ENCODE measurements around the gene ACVR1C. TPM values are rescaled to one million over a fixed set of nuclear protein-coding genes. Genes with fewer than 3 reads are reported as not detected.

Gene ACVR1C
- total RNA-seq, 1 experiment from 2014 or later: 0.40 TPM

- no peaks in the 10 kb centered on the region for H3K79me2 ChIP-seq (ENCODE audit: low read length)
- ChIA-PET POLR2A (ENCODE audit: unreplicated experiment) (no interaction called here), CTCF (interaction anchor here (0.6 kb wide), 1 partner anchor 187 kb away, joined by 4 read pairs; no protein-coding TSS in a partner anchor)
- no peak overlapping the region for H3K27ac ChIP-seq (ENCODE audit: low read length)
- no peak overlapping the region for H3K9ac ChIP-seq (ENCODE audit: low read length)
- no peak for DNase-seq
- H3K9me2 ChIP-seq (replicated peaks; ENCODE audit: low read length): no peaks in the 10 kb centered on the region
- no peak overlapping the region for H3K4me3 ChIP-seq (ENCODE audit: low read length)
- H3K36me3 ChIP-seq (ENCODE audit: low read depth, low read length): no peaks in the 10 kb centered on the region
- H3K4me1 ChIP-seq (ENCODE audit: insufficient read depth, low read length): peaks cover 19% of the 10 kb centered on the region
- no peak overlapping the region for H3K4me2 ChIP-seq (ENCODE audit: low read length)
- no peak overlapping the region for H2AFZ ChIP-seq (ENCODE audit: low read length)
- no peaks in the 10 kb centered on the region for H3K9me3 ChIP-seq (ENCODE audit: low read length)
- no peaks in the 10 kb centered on the region for H3K27me3 ChIP-seq (ENCODE audit: low read length)
- TF ChIP-seq EZH2phosphoT487 (IDR thresholded peaks at IDR 0.05; ENCODE audit: borderline replicate concordance, low read length): no peak
- no peak for TF ChIP-seq EZH2 (IDR thresholded peaks at IDR 0.05; ENCODE audit: low read length, unreplicated experiment)
- no peak for TF ChIP-seq CTCF (conservative IDR thresholded peaks at IDR 0.05; ENCODE audit: low read depth, low read length)
- H3F3A ChIP-seq (ENCODE audit: low read length, unreplicated experiment): no peaks in the 10 kb centered on the region
- no peak for ATAC-seq
- intact Hi-C loops (cut with micrococcal nuclease): loop anchor here (5.0 to 10.0 kb wide), 3 partner anchors 163 to 285 kb away; partner anchors contain the start of gene ERMN
- BruUV-seq (replicated peaks): no TSS peak
- no peaks in the 10 kb centered on the region for H4K20me1 ChIP-seq (ENCODE audit: low read length)
Measured at GRCh38 chr2:157489983-157490382, 138.7 kb downstream of the ACVR1C start.

GRCh38 chr2:157488877-157489276 is 139.8 kb downstream of the ACVR1C start:
- intact Hi-C loops (cut with micrococcal nuclease): loop anchor here (5.0 kb wide), 2 partner anchors 162 to 187 kb away; partner anchors contain the start of gene ERMN
- ATAC-seq (peak; percentile 63), DNase-seq (peak; percentile 29)
- no TSS peak for BruUV-seq (replicated peaks)
- Histone ChIP-seq H3K4me2 (ENCODE audit: low read length) (no peak overlapping the region), H3K79me2 (ENCODE audit: low read length) (no peaks in the 10 kb centered on the region), H3K9me3 (ENCODE audit: low read length) (no peaks in the 10 kb centered on the region), H4K20me1 (ENCODE audit: low read length) (no peaks in the 10 kb centered on the region), H3K27ac (ENCODE audit: low read length) (no peak overlapping the region), H3K4me1 (ENCODE audit: insufficient read depth, low read length) (peaks cover 19% of the 10 kb centered on the region), H3K36me3 (ENCODE audit: low read depth, low read length) (no peaks in the 10 kb centered on the region), H3K4me3 (ENCODE audit: low read length) (no peak overlapping the region), H3K27me3 (ENCODE audit: low read length) (no peaks in the 10 kb centered on the region), H3K9me2 (replicated peaks; ENCODE audit: low read length) (no peaks in the 10 kb centered on the region), H2AFZ (ENCODE audit: low read length) (no peak overlapping the region), H3F3A (ENCODE audit: low read length, unreplicated experiment) (no peaks in the 10 kb centered on the region), H3K9ac (ENCODE audit: low read length) (no peak overlapping the region)
- CTCF ChIA-PET: no interaction called here
- POLR2A ChIA-PET (ENCODE audit: unreplicated experiment): no interaction called here
- TF ChIP-seq EZH2phosphoT487 (IDR thresholded peaks at IDR 0.05; ENCODE audit: borderline replicate concordance, low read length): no peak
- TF ChIP-seq CTCF (conservative IDR thresholded peaks at IDR 0.05; ENCODE audit: low read depth, low read length): no peak

- H3K79me2 ChIP-seq (ENCODE audit: low read length): no peaks in the 10 kb centered on the region
- no peak overlapping the region for H3K4me3 ChIP-seq (ENCODE audit: low read length)
- intact Hi-C loops (cut with micrococcal nuclease): loop anchor here (5.0 kb wide), 2 partner anchors 160 to 185 kb away; partner anchors contain the start of gene ERMN
- ATAC-seq (no peak), DNase-seq (no peak)
- ChIA-PET CTCF (no interaction called here), POLR2A (ENCODE audit: unreplicated experiment) (no interaction called here)
- no peaks in the 10 kb centered on the region for H3K9me2 ChIP-seq (replicated peaks; ENCODE audit: low read length)
- no peaks in the 10 kb centered on the region for H4K20me1 ChIP-seq (ENCODE audit: low read length)
- no peak overlapping the region for H3K4me2 ChIP-seq (ENCODE audit: low read length)
- no peaks in the 10 kb centered on the region for H3K36me3 ChIP-seq (ENCODE audit: low read depth, low read length)
- H3K9me3 ChIP-seq (ENCODE audit: low read length): no peaks in the 10 kb centered on the region
- BruUV-seq (replicated peaks): no TSS peak
- no peak for TF ChIP-seq EZH2 (IDR thresholded peaks at IDR 0.05; ENCODE audit: low read length, unreplicated experiment)
- TF ChIP-seq EZH2phosphoT487 (IDR thresholded peaks at IDR 0.05; ENCODE audit: borderline replicate concordance, low read length): no peak
- TF ChIP-seq CTCF (conservative IDR thresholded peaks at IDR 0.05; ENCODE audit: low read depth, low read length): no peak
- H3K9ac ChIP-seq (ENCODE audit: low read length): no peak overlapping the region
- no peak overlapping the region for H2AFZ ChIP-seq (ENCODE audit: low read length)
- no peak overlapping the region for H3K27ac ChIP-seq (ENCODE audit: low read length)
- peaks cover 19% of the 10 kb centered on the region for H3K4me1 ChIP-seq (ENCODE audit: insufficient read depth, low read length)
- H3K27me3 ChIP-seq (ENCODE audit: low read length): no peaks in the 10 kb centered on the region
- H3F3A ChIP-seq (ENCODE audit: low read length, unreplicated experiment): no peaks in the 10 kb centered on the region
Measured at GRCh38 chr2:157487747-157488146, 140.9 kb downstream of the ACVR1C start.
